Upper lobe of left lung (tissue), 4 donors: ENCODE measurements around the gene TRIP4.

Source experiments
- CTCF ChIP-seq, 6 experiments: fragments of 450-650 bp in 4 of 6; fragments of 200-600 bp in 2 of 6; sonication (generic) in 2 of 6; IDR thresholded peaks; one replicate each; pipeline ENCODE4 v1.5.1; 2016 to 2019; ENCODE audit warnings: antibody characterized with exemption in 6 of 6
- POLR2A ChIP-seq, 4 donors: fragments of 450-650 bp; IDR thresholded peaks; one replicate each; pipeline ENCODE4 v1.5.1; 2016 to 2017; ENCODE audit warnings: antibody characterized with exemption in 4 of 4, mild to moderate bottlenecking in 2 of 4

DNA sequence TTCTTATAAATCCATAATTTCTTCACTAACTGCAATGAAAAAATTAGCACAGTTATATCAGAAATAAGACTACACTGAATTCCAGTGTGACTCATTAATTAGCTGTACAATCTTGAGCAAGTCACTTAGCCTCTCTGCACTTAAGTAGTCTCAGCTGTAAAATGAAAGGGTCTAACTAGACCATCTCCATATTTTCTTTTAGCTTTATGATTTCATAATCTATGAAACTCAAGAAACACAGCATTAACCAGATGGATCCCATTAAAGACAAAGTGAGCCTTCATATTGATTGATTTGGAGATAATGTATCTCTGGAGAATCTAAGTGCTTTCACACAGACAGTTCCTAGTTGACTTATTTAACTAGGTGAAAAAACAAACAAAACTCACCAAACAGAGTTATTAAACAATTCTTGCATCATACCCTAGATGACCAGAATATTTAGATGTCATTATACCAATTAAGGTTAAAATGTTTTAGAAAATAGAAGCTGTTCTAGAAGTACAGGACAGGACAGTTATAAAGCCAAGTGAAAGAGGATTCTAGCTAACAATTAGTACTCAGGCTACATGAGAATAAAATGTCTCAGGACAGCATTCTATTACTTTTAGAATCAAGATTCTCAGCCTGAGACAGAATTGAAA, 42.9 kb upstream of the TRIP4 start:
- TF ChIP-seq CTCF (IDR thresholded peaks at IDR 0.05) (no peak), POLR2A (IDR thresholded peaks at IDR 0.05) (no peak)
